ENCODE data around the gene CCDC187. TPM values are rescaled to one million over a fixed set of nuclear protein-coding genes. Genes with fewer than 3 reads are reported as not detected.

CCDC187 gene
- total RNA-seq, 1 experiment from 2014 or later = not detected

GRCh38 chr9:136290508-136291000 lies 13.3 kb downstream of the CCDC187 start:
- H3K4me1 ChIP-seq (ENCODE audit: insufficient read depth, low read length, poor library complexity, severe bottlenecking) = no peaks in the 10 kb centered on the region
- DNase-seq (ENCODE audit: low spot score) = no peak
- no peaks in the 10 kb centered on the region for H3K27me3 ChIP-seq (replicated peaks; ENCODE audit: insufficient read depth, low read depth, low read length, poor library complexity)
- BruUV-seq (replicated peaks) = no TSS peak
- POLR2A ChIA-PET (ENCODE audit: low non-redundant PET) = interaction anchor here (0.6 kb wide), 1 partner anchor 80 kb away, joined by 3 read pairs; no protein-coding TSS in a partner anchor
- H3K36me3 ChIP-seq (ENCODE audit: insufficient read depth, low read length, poor library complexity, severe bottlenecking) = no peaks in the 10 kb centered on the region
- no peaks in the 10 kb centered on the region for H3K9me3 ChIP-seq (ENCODE audit: low read depth, low read length, poor library complexity, severe bottlenecking)
- TF ChIP-seq CTCF (conservative IDR thresholded peaks at IDR 0.05; ENCODE audit: low read depth, low read length) (no peak), EZH2 (IDR thresholded peaks at IDR 0.05; ENCODE audit: borderline replicate concordance, low read depth, low read length, poor library complexity, severe bottlenecking) (no peak)
- intact Hi-C loops (cut with micrococcal nuclease; ENCODE audit: unreplicated experiment) = no loop called here
- no peak overlapping the region for H3K4me3 ChIP-seq (ENCODE audit: low read depth, low read length, poor library complexity, severe bottlenecking)
- CTCF ChIA-PET = no interaction called here
- no peak overlapping the region for H3K27ac ChIP-seq (ENCODE audit: low read depth, low read length, poor library complexity, severe bottlenecking)

- Histone ChIP-seq H3K27me3 (replicated peaks; ENCODE audit: insufficient read depth, low read depth, low read length, poor library complexity) (no peaks in the 10 kb centered on the region), H3K36me3 (ENCODE audit: insufficient read depth, low read length, poor library complexity, severe bottlenecking) (no peaks in the 10 kb centered on the region), H3K9me3 (ENCODE audit: low read depth, low read length, poor library complexity, severe bottlenecking) (no peaks in the 10 kb centered on the region), H3K4me3 (ENCODE audit: low read depth, low read length, poor library complexity, severe bottlenecking) (no peak overlapping the region), H3K27ac (ENCODE audit: low read depth, low read length, poor library complexity, severe bottlenecking) (no peak overlapping the region), H3K4me1 (ENCODE audit: insufficient read depth, low read length, poor library complexity, severe bottlenecking) (no peaks in the 10 kb centered on the region)
- BruUV-seq (replicated peaks) = no TSS peak
- intact Hi-C loops (cut with micrococcal nuclease; ENCODE audit: unreplicated experiment) = no loop called here
- TF ChIP-seq CTCF (conservative IDR thresholded peaks at IDR 0.05; ENCODE audit: low read depth, low read length) = no peak
- no peak for TF ChIP-seq EZH2 (IDR thresholded peaks at IDR 0.05; ENCODE audit: borderline replicate concordance, low read depth, low read length, poor library complexity, severe bottlenecking)
- no peak for DNase-seq (ENCODE audit: low spot score)
- POLR2A ChIA-PET (ENCODE audit: low non-redundant PET) = no interaction called here
- CTCF ChIA-PET = no interaction called here
Observed at GRCh38 chr9:136289651-136290507, 14.0 kb downstream of the CCDC187 start.

GRCh38 chr9:136287960-136288753 lies 15.7 kb downstream of the CCDC187 start:
- BruUV-seq (replicated peaks) = no TSS peak
- ChIA-PET CTCF (no interaction called here), POLR2A (ENCODE audit: low non-redundant PET) (no interaction called here)
- H3K36me3 ChIP-seq (ENCODE audit: insufficient read depth, low read length, poor library complexity, severe bottlenecking) = no peaks in the 10 kb centered on the region
- TF ChIP-seq CTCF (conservative IDR thresholded peaks at IDR 0.05; ENCODE audit: low read depth, low read length) (no peak), EZH2 (IDR thresholded peaks at IDR 0.05; ENCODE audit: borderline replicate concordance, low read depth, low read length, poor library complexity, severe bottlenecking) (no peak)
- peaks cover 5% of the 10 kb centered on the region for H3K4me1 ChIP-seq (ENCODE audit: insufficient read depth, low read length, poor library complexity, severe bottlenecking)
- H3K27me3 ChIP-seq (replicated peaks; ENCODE audit: insufficient read depth, low read depth, low read length, poor library complexity) = no peaks in the 10 kb centered on the region
- H3K27ac ChIP-seq (ENCODE audit: low read depth, low read length, poor library complexity, severe bottlenecking) = no peak overlapping the region
- intact Hi-C loops (cut with micrococcal nuclease; ENCODE audit: unreplicated experiment) = no loop called here
- H3K4me3 ChIP-seq (ENCODE audit: low read depth, low read length, poor library complexity, severe bottlenecking) = no peak overlapping the region
- DNase-seq (ENCODE audit: low spot score) = no peak
- no peaks in the 10 kb centered on the region for H3K9me3 ChIP-seq (ENCODE audit: low read depth, low read length, poor library complexity, severe bottlenecking)
